GM13977 (cell line): ENCODE results near the gene SNAPC3.
"Not testable (repeated sequence)": the region's sequence is repeated elsewhere in the genome, so short reads cannot be mapped to it uniquely, and the experiment has no call there.

ENCODE experiments used
- DNase-seq: peaks from one replicate; pipeline ENCODE4 v3.0.0; 2012; ENCODE audit warnings: low spot score
- CTCF ChIP-seq: IDR thresholded peaks from 2 replicates; pipeline ENCODE4 v1.5.1; 2012; ENCODE audit warnings: mild to moderate bottlenecking, control low read depth; ENCODE audit not compliant: insufficient read depth; ENCODE audit errors: extremely low read depth, missing control alignments
- in situ Hi-C: fragments of 300-500 bp; cut with MboI; formaldehyde crosslinking; loops from one replicate; pipeline ENCODE4 v1.12.0; 2022; ENCODE audit warnings: low sequenced_read_pairs, low pct_unique_long_range_greater_than_20kb, mixed read lengths, inconsistent platforms; ENCODE audit not compliant: unreplicated experiment

The SNAPC3 gene

GRCh38 chr9:15420796-15421195 lies 1.9 kb upstream of the SNAPC3 start:
- TF ChIP-seq CTCF, result no peak
- in situ Hi-C loops, result no loop called here

GRCh38 chr9:15421532-15421931 lies 1.1 kb upstream of the SNAPC3 start:
- no peak for TF ChIP-seq CTCF
- in situ Hi-C loops, result no loop called here
- no peak for DNase-seq

More at GRCh38 chr9:15420796-15421195, 1.9 kb upstream of the SNAPC3 start:
- DNase-seq, result no peak

GRCh38 chr9:15421990-15422371 lies 695 bp upstream of the SNAPC3 start:
- in situ Hi-C loops, result no loop called here

GRCh38 chr9:15423231-15423985 lies 732 bp downstream of the SNAPC3 start:
- in situ Hi-C loops, result no loop called here
- TF ChIP-seq CTCF, result no peak
- DNase-seq, result peak; percentile 52

More at GRCh38 chr9:15421990-15422371, 695 bp upstream of the SNAPC3 start:
- TF ChIP-seq CTCF, result no peak
- DNase-seq, result no peak

- in situ Hi-C loops, result no loop called here
- TF ChIP-seq CTCF, result no peak
- peak; percentile 40 for DNase-seq
These were observed 3.3 kb downstream of the SNAPC3 start for GRCh38 chr9:15426019-15426418.

- DNase-seq, in situ Hi-C loops: not testable (repeated sequence)
These were observed 5.0 kb downstream of the SNAPC3 start for GRCh38 chr9:15427702-15428101.

GRCh38 chr9:15430920-15431844 lies 8.5 kb downstream of the SNAPC3 start:
- DNase-seq, result no peak
- in situ Hi-C loops, result no loop called here
- no peak for TF ChIP-seq CTCF
